Measurements from ENCODE around the gene TSPAN9. TPM values are rescaled to one million over a fixed set of nuclear protein-coding genes. Genes with fewer than 3 reads are reported as not detected.
"Not testable (repeated sequence)": the region's sequence is repeated elsewhere in the genome, so short reads cannot be mapped to it uniquely, and the experiment has no call there.

The TSPAN9 gene
- polyA plus RNA-seq, 1 donor from 2014 or later = not detected

GRCh38 chr12:3055026-3055703, 22.0 kb upstream of the TSPAN9 start:
- Mint-ChIP-seq H3K27me3 (peaks cover 5% of the 10 kb centered on the region), H3K9me3 (no peaks in the 10 kb centered on the region), H3K4me3 (no peak overlapping the region), H3K27ac (no peak overlapping the region), H3K4me1 (peaks cover 2 to 4% (median 3%) of the 10 kb centered on the region in 3 donors), H3K36me3 (no peaks in the 10 kb centered on the region)

- no peaks in the 10 kb centered on the region for H3K4me1 Mint-ChIP-seq
- no peak overlapping the region for H3K27ac Mint-ChIP-seq
- peaks cover 5% of the 10 kb centered on the region for H3K27me3 Mint-ChIP-seq
- H3K36me3 Mint-ChIP-seq = no peaks in the 10 kb centered on the region
- no peak overlapping the region for H3K4me3 Mint-ChIP-seq
- no peaks in the 10 kb centered on the region for H3K9me3 Mint-ChIP-seq
Measured at GRCh38 chr12:3055704-3056467, 21.3 kb upstream of the TSPAN9 start.

- H3K4me1 Mint-ChIP-seq = no peaks in the 10 kb centered on the region
Measured at GRCh38 chr12:3061059-3061458, 16.1 kb upstream of the TSPAN9 start.

GRCh38 chr12:3061501-3062215, 15.5 kb upstream of the TSPAN9 start:
- no peak overlapping the region for H3K27ac Mint-ChIP-seq
- H3K4me1 Mint-ChIP-seq = no peaks in the 10 kb centered on the region
- peaks cover 5 to 9% (median 8%) of the 10 kb centered on the region in 3 donors for H3K9me3 Mint-ChIP-seq
- peaks cover 5% of the 10 kb centered on the region for H3K36me3 Mint-ChIP-seq
- H3K4me3 Mint-ChIP-seq = no peak overlapping the region
- peaks cover 9% of the 10 kb centered on the region for H3K27me3 Mint-ChIP-seq

More at GRCh38 chr12:3061059-3061458, 16.1 kb upstream of the TSPAN9 start:
- peaks cover 5 to 9% (median 6%) of the 10 kb centered on the region in 3 donors for H3K9me3 Mint-ChIP-seq
- H3K36me3 Mint-ChIP-seq = peaks cover 5% of the 10 kb centered on the region
- H3K4me3 Mint-ChIP-seq = no peak overlapping the region
- H3K27me3 Mint-ChIP-seq = peaks cover 7% of the 10 kb centered on the region
- H3K27ac Mint-ChIP-seq = no peak overlapping the region

- Mint-ChIP-seq H3K36me3 (peaks cover 5% of the 10 kb centered on the region), H3K4me1 (no peaks in the 10 kb centered on the region), H3K27me3 (peaks cover 21% of the 10 kb centered on the region), H3K4me3 (no peak overlapping the region), H3K9me3 (peaks cover 5 to 10% (median 9%) of the 10 kb centered on the region in 3 donors), H3K27ac (no peak overlapping the region)
Measured at GRCh38 chr12:3065300-3065699, 11.9 kb upstream of the TSPAN9 start.

- not testable (repeated sequence) for H3K4me1 Mint-ChIP-seq, H3K27ac Mint-ChIP-seq, H3K4me3 Mint-ChIP-seq, H3K36me3 Mint-ChIP-seq
- Mint-ChIP-seq H3K27me3 (peaks cover 21% of the 10 kb centered on the region), H3K9me3 (peaks cover 5 to 10% (median 9%) of the 10 kb centered on the region in 3 donors)
Measured at GRCh38 chr12:3065846-3066245, 11.3 kb upstream of the TSPAN9 start.

- H3K27ac Mint-ChIP-seq = no peak overlapping the region
- H3K4me3 Mint-ChIP-seq = no peak overlapping the region
- peaks cover 0 to 4% (median 1%) of the 10 kb centered on the region in 3 donors for H3K9me3 Mint-ChIP-seq
- H3K27me3 Mint-ChIP-seq = peaks cover 25% of the 10 kb centered on the region
- peaks cover 0 to 1% (median 0%) of the 10 kb centered on the region in 3 donors for H3K4me1 Mint-ChIP-seq
- H3K36me3 Mint-ChIP-seq = no peaks in the 10 kb centered on the region
Measured at GRCh38 chr12:3069714-3070113, 7.5 kb upstream of the TSPAN9 start.

GRCh38 chr12:3071107-3071506, 6.1 kb upstream of the TSPAN9 start:
- H3K4me3 Mint-ChIP-seq = no peak overlapping the region
- peaks cover 0 to 2% (median 0%) of the 10 kb centered on the region in 3 donors for H3K4me1 Mint-ChIP-seq
- H3K27ac Mint-ChIP-seq = no peak overlapping the region
- peaks cover 0 to 4% (median 0%) of the 10 kb centered on the region in 3 donors for H3K9me3 Mint-ChIP-seq
- no peaks in the 10 kb centered on the region for H3K36me3 Mint-ChIP-seq
- peaks cover 26% of the 10 kb centered on the region for H3K27me3 Mint-ChIP-seq

GRCh38 chr12:3071710-3072109, 5.5 kb upstream of the TSPAN9 start:
- H3K4me1 Mint-ChIP-seq = peaks cover 0 to 3% (median 0%) of the 10 kb centered on the region in 3 donors
- H3K4me3 Mint-ChIP-seq = no peak overlapping the region
- no peak overlapping the region for H3K27ac Mint-ChIP-seq
- no peaks in the 10 kb centered on the region for H3K36me3 Mint-ChIP-seq
- H3K27me3 Mint-ChIP-seq = peaks cover 24% of the 10 kb centered on the region
- peaks cover 0 to 2% (median 0%) of the 10 kb centered on the region in 3 donors for H3K9me3 Mint-ChIP-seq

- Mint-ChIP-seq H3K36me3 (no peaks in the 10 kb centered on the region), H3K4me3 (peak overlapping the region in 2 of 4 donors; percentile 19 to 53), H3K4me1 (peaks cover 0 to 6% (median 3%) of the 10 kb centered on the region in 3 donors), H3K27ac (no peak overlapping the region), H3K27me3 (peaks cover 19% of the 10 kb centered on the region), H3K9me3 (no peaks in the 10 kb centered on the region)
Measured at GRCh38 chr12:3073438-3074250, 3.5 kb upstream of the TSPAN9 start.

- peaks cover 15% of the 10 kb centered on the region for H3K27me3 Mint-ChIP-seq
- H3K9me3 Mint-ChIP-seq = no peaks in the 10 kb centered on the region
- H3K4me3 Mint-ChIP-seq = peak overlapping the region; percentile 18 to 80 (median 58)
- H3K4me1 Mint-ChIP-seq = peaks cover 0 to 6% (median 3%) of the 10 kb centered on the region in 3 donors
- H3K36me3 Mint-ChIP-seq = no peaks in the 10 kb centered on the region
- peak overlapping the region in 1 of 3 donors; percentile 65 for H3K27ac Mint-ChIP-seq
Measured at GRCh38 chr12:3075315-3075714, 1.9 kb upstream of the TSPAN9 start.

- Mint-ChIP-seq H3K4me1 (peaks cover 0 to 6% (median 3%) of the 10 kb centered on the region in 3 donors), H3K36me3 (no peaks in the 10 kb centered on the region), H3K9me3 (no peaks in the 10 kb centered on the region), H3K4me3 (peak overlapping the region; percentile 78 to 91 (median 86)), H3K27ac (peak overlapping the region in 1 of 3 donors; percentile 75), H3K27me3 (peaks cover 19% of the 10 kb centered on the region)
Measured at GRCh38 chr12:3077572-3078081, 448 bp downstream of the TSPAN9 start.

- peak overlapping the region in 1 of 3 donors; percentile 75 for H3K27ac Mint-ChIP-seq
- peaks cover 18% of the 10 kb centered on the region for H3K27me3 Mint-ChIP-seq
- H3K9me3 Mint-ChIP-seq = peaks cover 0 to 3% (median 2%) of the 10 kb centered on the region in 3 donors
- H3K36me3 Mint-ChIP-seq = no peaks in the 10 kb centered on the region
- peak overlapping the region; percentile 78 to 91 (median 86) for H3K4me3 Mint-ChIP-seq
- H3K4me1 Mint-ChIP-seq = peaks cover 0 to 6% (median 3%) of the 10 kb centered on the region in 3 donors
Measured at GRCh38 chr12:3078086-3078820, 1.1 kb downstream of the TSPAN9 start.

All from IgD-negative memory B cell (primary cell).